ENCODE measurements around the gene C1orf159. TPM values are rescaled to one million over a fixed set of nuclear protein-coding genes. Genes with fewer than 3 reads are reported as not detected.

Gene C1orf159
- polyA plus RNA-seq, 1 donor from 2014 or later = 31.5 TPM

DNA sequence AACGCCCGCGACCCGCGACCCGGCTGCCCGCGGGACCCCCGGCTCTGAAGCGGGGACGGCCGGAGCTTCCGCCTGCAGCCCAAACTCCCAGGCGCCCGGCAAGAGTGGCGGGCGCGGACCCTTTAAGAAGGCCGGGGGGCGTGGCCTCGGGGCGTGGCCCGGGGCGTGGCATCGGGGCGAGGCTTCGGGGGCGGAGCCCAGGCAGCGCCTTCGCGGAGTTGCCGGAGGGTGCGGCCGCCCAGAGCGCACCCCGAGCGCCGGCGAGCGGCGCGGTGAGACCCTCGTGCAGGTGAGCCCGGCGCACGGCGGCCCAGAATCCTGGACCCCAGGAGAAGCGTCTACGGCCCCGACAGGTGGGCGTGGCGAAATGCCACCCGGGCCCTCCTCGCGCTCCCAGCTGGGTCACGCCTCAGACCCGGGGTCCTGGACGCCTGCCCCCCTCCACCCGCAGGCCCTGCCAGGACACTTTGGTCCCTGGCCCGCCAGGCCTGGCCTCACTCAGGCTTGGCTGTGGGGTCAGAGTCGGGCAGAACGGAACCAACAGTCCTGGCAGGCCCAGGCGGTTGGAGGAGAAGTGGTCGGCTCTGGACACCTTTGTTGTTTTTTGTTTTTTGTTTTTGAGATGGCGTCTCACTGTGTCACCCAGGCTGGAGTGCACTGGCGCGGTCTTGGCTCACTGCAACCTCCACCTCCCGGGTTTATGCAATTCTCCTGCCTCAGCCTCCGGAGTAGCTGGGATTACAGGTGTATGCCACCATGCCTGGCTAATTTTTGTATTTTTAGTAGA, 56.2 kb downstream of the C1orf159 start:
- Histone ChIP-seq H3K4me2 (ENCODE audit: low read length) (no peak overlapping the region), H3K79me2 (replicated peaks; ENCODE audit: insufficient read depth, low read length) (no peaks in the 10 kb centered on the region), H3K9me3 (ENCODE audit: low read length) (no peaks in the 10 kb centered on the region), H2AFZ (ENCODE audit: low read depth, low read length) (no peak overlapping the region), H4K20me1 (ENCODE audit: insufficient read depth) (no peaks in the 10 kb centered on the region), H3K9me2 (ENCODE audit: insufficient read depth, low read length) (no peaks in the 10 kb centered on the region), H3K27ac (ENCODE audit: low read length) (no peak overlapping the region), H3K36me3 (ENCODE audit: insufficient read depth, low read length) (no peaks in the 10 kb centered on the region), H3K27me3 (ENCODE audit: insufficient read depth, low read depth, low read length) (peaks cover 23% of the 10 kb centered on the region), H3K4me3 (ENCODE audit: low read length) (peak overlapping the region; percentile 63), H3F3A (ENCODE audit: insufficient read depth, low read length, poor library complexity, severe bottlenecking) (no peaks in the 10 kb centered on the region), H3K9ac (ENCODE audit: low read length) (peak overlapping the region; percentile 3)
- TF ChIP-seq TAF1 (IDR thresholded peaks at IDR 0.05; ENCODE audit: low read depth) = no peak
- TF ChIP-seq, protein P1, sequence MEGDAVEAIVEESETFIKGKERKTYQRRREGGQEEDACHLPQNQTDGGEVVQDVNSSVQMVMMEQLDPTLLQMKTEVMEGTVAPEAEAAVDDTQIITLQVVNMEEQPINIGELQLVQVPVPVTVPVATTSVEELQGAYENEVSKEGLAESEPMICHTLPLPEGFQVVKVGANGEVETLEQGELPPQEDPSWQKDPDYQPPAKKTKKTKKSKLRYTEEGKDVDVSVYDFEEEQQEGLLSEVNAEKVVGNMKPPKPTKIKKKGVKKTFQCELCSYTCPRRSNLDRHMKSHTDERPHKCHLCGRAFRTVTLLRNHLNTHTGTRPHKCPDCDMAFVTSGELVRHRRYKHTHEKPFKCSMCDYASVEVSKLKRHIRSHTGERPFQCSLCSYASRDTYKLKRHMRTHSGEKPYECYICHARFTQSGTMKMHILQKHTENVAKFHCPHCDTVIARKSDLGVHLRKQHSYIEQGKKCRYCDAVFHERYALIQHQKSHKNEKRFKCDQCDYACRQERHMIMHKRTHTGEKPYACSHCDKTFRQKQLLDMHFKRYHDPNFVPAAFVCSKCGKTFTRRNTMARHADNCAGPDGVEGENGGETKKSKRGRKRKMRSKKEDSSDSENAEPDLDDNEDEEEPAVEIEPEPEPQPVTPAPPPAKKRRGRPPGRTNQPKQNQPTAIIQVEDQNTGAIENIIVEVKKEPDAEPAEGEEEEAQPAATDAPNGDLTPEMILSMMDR (IDR thresholded peaks at IDR 0.05; ENCODE audit: poor library complexity, severe bottlenecking) = peak; percentile 42
- TF ChIP-seq, protein P2, sequence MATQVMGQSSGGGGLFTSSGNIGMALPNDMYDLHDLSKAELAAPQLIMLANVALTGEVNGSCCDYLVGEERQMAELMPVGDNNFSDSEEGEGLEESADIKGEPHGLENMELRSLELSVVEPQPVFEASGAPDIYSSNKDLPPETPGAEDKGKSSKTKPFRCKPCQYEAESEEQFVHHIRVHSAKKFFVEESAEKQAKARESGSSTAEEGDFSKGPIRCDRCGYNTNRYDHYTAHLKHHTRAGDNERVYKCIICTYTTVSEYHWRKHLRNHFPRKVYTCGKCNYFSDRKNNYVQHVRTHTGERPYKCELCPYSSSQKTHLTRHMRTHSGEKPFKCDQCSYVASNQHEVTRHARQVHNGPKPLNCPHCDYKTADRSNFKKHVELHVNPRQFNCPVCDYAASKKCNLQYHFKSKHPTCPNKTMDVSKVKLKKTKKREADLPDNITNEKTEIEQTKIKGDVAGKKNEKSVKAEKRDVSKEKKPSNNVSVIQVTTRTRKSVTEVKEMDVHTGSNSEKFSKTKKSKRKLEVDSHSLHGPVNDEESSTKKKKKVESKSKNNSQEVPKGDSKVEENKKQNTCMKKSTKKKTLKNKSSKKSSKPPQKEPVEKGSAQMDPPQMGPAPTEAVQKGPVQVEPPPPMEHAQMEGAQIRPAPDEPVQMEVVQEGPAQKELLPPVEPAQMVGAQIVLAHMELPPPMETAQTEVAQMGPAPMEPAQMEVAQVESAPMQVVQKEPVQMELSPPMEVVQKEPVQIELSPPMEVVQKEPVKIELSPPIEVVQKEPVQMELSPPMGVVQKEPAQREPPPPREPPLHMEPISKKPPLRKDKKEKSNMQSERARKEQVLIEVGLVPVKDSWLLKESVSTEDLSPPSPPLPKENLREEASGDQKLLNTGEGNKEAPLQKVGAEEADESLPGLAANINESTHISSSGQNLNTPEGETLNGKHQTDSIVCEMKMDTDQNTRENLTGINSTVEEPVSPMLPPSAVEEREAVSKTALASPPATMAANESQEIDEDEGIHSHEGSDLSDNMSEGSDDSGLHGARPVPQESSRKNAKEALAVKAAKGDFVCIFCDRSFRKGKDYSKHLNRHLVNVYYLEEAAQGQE (IDR thresholded peaks at IDR 0.05; ENCODE audit: borderline replicate concordance) = no peak

DNA sequence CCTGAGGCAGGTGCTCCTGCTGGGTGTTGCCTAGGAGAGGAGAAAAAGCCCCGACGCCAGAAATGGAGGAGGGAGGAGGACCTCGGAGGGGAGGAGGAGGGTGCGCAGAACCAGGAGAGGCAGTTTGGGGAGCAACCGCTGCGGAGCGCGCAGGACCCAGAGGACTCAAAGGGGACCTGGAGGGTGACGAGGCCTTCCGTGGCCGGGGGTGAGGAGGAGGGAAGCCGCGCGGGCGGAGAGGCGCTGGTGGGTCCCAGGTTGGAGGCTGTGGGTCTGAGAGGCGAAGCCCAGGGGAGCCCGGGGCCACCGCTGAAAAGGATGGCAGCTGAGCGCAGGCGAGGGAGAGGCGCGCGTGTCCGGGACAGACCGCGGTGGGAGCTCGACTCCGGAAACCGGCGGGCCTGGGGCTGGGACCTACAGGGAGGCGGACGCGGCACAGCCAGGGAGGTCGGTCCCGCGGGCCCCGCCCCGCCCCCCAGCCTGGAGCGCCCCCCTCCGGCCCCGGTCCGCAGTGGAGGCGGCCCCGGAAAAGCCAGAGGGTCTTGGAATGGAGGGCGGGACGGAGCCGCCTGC, 56.9 kb downstream of the C1orf159 start:
- Histone ChIP-seq H3K9me3 (ENCODE audit: low read length) (no peaks in the 10 kb centered on the region), H3K36me3 (ENCODE audit: insufficient read depth, low read length) (no peaks in the 10 kb centered on the region), H3K4me2 (ENCODE audit: low read length) (no peak overlapping the region), H3K27me3 (ENCODE audit: insufficient read depth, low read depth, low read length) (peaks cover 23% of the 10 kb centered on the region), H3K9ac (ENCODE audit: low read length) (peak overlapping the region; percentile 17), H3K4me3 (ENCODE audit: low read length) (peak overlapping the region; percentile 63), H2AFZ (ENCODE audit: low read depth, low read length) (no peak overlapping the region), H3K9me2 (ENCODE audit: insufficient read depth, low read length) (no peaks in the 10 kb centered on the region), H3K27ac (ENCODE audit: low read length) (no peak overlapping the region), H3F3A (ENCODE audit: insufficient read depth, low read length, poor library complexity, severe bottlenecking) (no peaks in the 10 kb centered on the region), H4K20me1 (ENCODE audit: insufficient read depth) (no peaks in the 10 kb centered on the region), H3K79me2 (replicated peaks; ENCODE audit: insufficient read depth, low read length) (no peaks in the 10 kb centered on the region)
- TF ChIP-seq TAF1 (IDR thresholded peaks at IDR 0.05; ENCODE audit: low read depth) = no peak
- TF ChIP-seq, protein P1 (IDR thresholded peaks at IDR 0.05; ENCODE audit: poor library complexity, severe bottlenecking) = no peak
- no peak for TF ChIP-seq MXI1 (conservative IDR thresholded peaks at IDR 0.05; ENCODE audit: poor library complexity, severe bottlenecking)
- TF ChIP-seq RAD21 (conservative IDR thresholded peaks at IDR 0.05) = no peak
- no peak for TF ChIP-seq SMC3 (conservative IDR thresholded peaks at IDR 0.05; ENCODE audit: poor library complexity)
- no peak for TF ChIP-seq EZH2 (IDR thresholded peaks at IDR 0.05; ENCODE audit: borderline replicate concordance, insufficient read depth, low read length, poor library complexity, severe bottlenecking)
- TF ChIP-seq, protein P2 (IDR thresholded peaks at IDR 0.05; ENCODE audit: borderline replicate concordance) = no peak
- no peak for TF ChIP-seq POLR2AphosphoS5 (IDR thresholded peaks at IDR 0.05)
- TF ChIP-seq EP300 (conservative IDR thresholded peaks at IDR 0.05; ENCODE audit: poor library complexity, severe bottlenecking) = no peak

All from neural cell (in vitro differentiated cells).